H9 (cell line): ENCODE results near the gene ITSN2. TPM values are rescaled to one million over a fixed set of nuclear protein-coding genes. Genes with fewer than 3 reads are reported as not detected.

Experiments used
- DNase-seq: peaks from one replicate; pipeline ENCODE4 v3.0.0-alpha.2; 2017
- H2AFZ ChIP-seq: one replicate; pipeline ENCODE4 v1.6.1; 2013; ENCODE audit warnings: mild to moderate bottlenecking, low read length, control low read depth, moderate library complexity
- H2AK5ac ChIP-seq: 2 replicates; pipeline ENCODE4 v1.6.1; 2013; ENCODE audit warnings: low read length, control low read depth, mixed read lengths; ENCODE audit not compliant: insufficient read length
- H2BK120ac ChIP-seq: one replicate; pipeline ENCODE4 v1.6.1; 2013; ENCODE audit warnings: low read depth, mild to moderate bottlenecking, low read length, control low read depth, inconsistent platforms; ENCODE audit not compliant: poor library complexity, severe bottlenecking
- H2BK12ac ChIP-seq: 2 replicates; pipeline ENCODE4 v1.6.1; 2013; ENCODE audit warnings: low read length, control low read depth, mixed read lengths, low read depth; ENCODE audit not compliant: insufficient read length
- H2BK15ac ChIP-seq: 2 replicates; pipeline ENCODE4 v1.6.1; 2013; ENCODE audit warnings: low read depth, low read length, control low read depth
- H2BK20ac ChIP-seq: one replicate; pipeline ENCODE4 v1.6.1; 2013; ENCODE audit warnings: low read depth, mild to moderate bottlenecking, low read length, control low read depth, inconsistent platforms; ENCODE audit not compliant: poor library complexity, severe bottlenecking
- H2BK5ac ChIP-seq: 2 replicates; pipeline ENCODE4 v1.6.1; 2013; ENCODE audit warnings: low read length, control low read depth, mixed read lengths; ENCODE audit not compliant: insufficient read length
- H3K14ac ChIP-seq: 2 replicates; pipeline ENCODE4 v1.6.1; 2013; ENCODE audit warnings: low read length, control low read depth; ENCODE audit not compliant: insufficient read depth
- H3K18ac ChIP-seq: 2 replicates; pipeline ENCODE4 v1.6.1; 2013; ENCODE audit warnings: low read depth, mild to moderate bottlenecking, mixed read lengths, low read length, control low read depth; ENCODE audit not compliant: insufficient read length
- H3K23ac ChIP-seq: 2 replicates; pipeline ENCODE4 v1.6.1; 2013; ENCODE audit warnings: low read length, control low read depth, mixed read lengths, low read depth; ENCODE audit not compliant: insufficient read length
- H3K23me2 ChIP-seq: 2 replicates; pipeline ENCODE4 v1.6.1; 2013; ENCODE audit warnings: low read depth, mild to moderate bottlenecking, mixed read lengths, low read length, control low read depth; ENCODE audit not compliant: insufficient read length, poor library complexity, severe bottlenecking
- H3K27ac ChIP-seq: 2 replicates; pipeline ENCODE4 v1.5.1; 2013; ENCODE audit warnings: low read length, control low read depth, mixed read lengths, low read depth; ENCODE audit not compliant: insufficient read length
- H3K27me3 ChIP-seq: 2 replicates; pipeline ENCODE4 v1.6.1; 2013; ENCODE audit warnings: low read length, control low read depth, inconsistent platforms; ENCODE audit not compliant: insufficient read depth
- H3K4ac ChIP-seq: 2 replicates; pipeline ENCODE4 v1.6.1; 2013; ENCODE audit warnings: low read depth, mild to moderate bottlenecking, control low read depth, inconsistent platforms, low read length, moderate library complexity
- H3K4me1 ChIP-seq: 2 replicates; pipeline ENCODE4 v1.6.1; 2013; ENCODE audit warnings: low read length, control low read depth, inconsistent platforms; ENCODE audit not compliant: insufficient read depth
- H3K4me2 ChIP-seq: 2 replicates; pipeline ENCODE4 v1.6.1; 2013; ENCODE audit warnings: low read length, control low read depth, mixed read lengths; ENCODE audit not compliant: insufficient read length, insufficient read depth
- H3K56ac ChIP-seq: 2 replicates; pipeline ENCODE4 v1.6.1; 2013; ENCODE audit warnings: low read depth, mild to moderate bottlenecking, mixed read lengths, low read length, control low read depth; ENCODE audit not compliant: insufficient read length
- H3K79me1 ChIP-seq: 2 replicates; pipeline ENCODE4 v1.6.1; 2013; ENCODE audit warnings: low read depth, mild to moderate bottlenecking, moderate library complexity, low read length, control low read depth, inconsistent platforms; ENCODE audit not compliant: insufficient read depth, poor library complexity, severe bottlenecking
- H3K79me2 ChIP-seq: 2 replicates; pipeline ENCODE4 v1.6.1; 2013; ENCODE audit warnings: low read length, control low read depth, inconsistent platforms; ENCODE audit not compliant: insufficient read depth
- H3K9ac ChIP-seq: 2 replicates; pipeline ENCODE4 v1.6.1; 2013; ENCODE audit warnings: low read length, control low read depth, mixed read lengths; ENCODE audit not compliant: insufficient read length; ENCODE audit errors: extremely low read depth
- H3K9me3 ChIP-seq: one replicate; pipeline ENCODE4 v1.6.1; 2013; ENCODE audit warnings: low read depth, low read length, inconsistent platforms; ENCODE audit not compliant: control insufficient read depth
- H3T11ph ChIP-seq: one replicate; pipeline ENCODE4 v1.6.1; 2013; ENCODE audit warnings: mild to moderate bottlenecking, low read length, control low read depth, inconsistent platforms
- H4K20me1 ChIP-seq: one replicate; pipeline ENCODE4 v1.6.1; 2013; ENCODE audit not compliant: control insufficient read depth, insufficient read length, insufficient read depth
- H4K5ac ChIP-seq: 2 replicates; pipeline ENCODE4 v1.6.1; 2013; ENCODE audit warnings: low read depth, mild to moderate bottlenecking, mixed read lengths, low read length, control low read depth; ENCODE audit not compliant: insufficient read length
- H4K8ac ChIP-seq: replicated peaks from 2 replicates; pipeline ENCODE4 v1.6.1; 2013; ENCODE audit warnings: low read length, control low read depth, mixed read lengths, low read depth; ENCODE audit not compliant: insufficient read length
- H4K91ac ChIP-seq: 2 replicates; pipeline ENCODE4 v1.6.1; 2013; ENCODE audit warnings: low read depth, mild to moderate bottlenecking, moderate library complexity, mixed read lengths, low read length, control low read depth; ENCODE audit not compliant: insufficient read length
- H3K27ac Mint-ChIP-seq, 3 experiments: 2 replicates in 2 of 3; 3 replicates in 1 of 3; pipeline ENCODE4 v1.8.0; 2020 to 2021; ENCODE audit warnings: mixed read lengths in 3 of 3, mild to moderate bottlenecking in 1 of 3, moderate library complexity in 1 of 3
- H3K27me3 Mint-ChIP-seq: 2 replicates; pipeline ENCODE4 v1.8.0; 2021; ENCODE audit warnings: low read depth, mild to moderate bottlenecking, moderate library complexity, mixed read lengths
- H3K36me3 Mint-ChIP-seq, 3 experiments: 2 replicates in 2 of 3; 3 replicates in 1 of 3; pipeline ENCODE4 v1.8.0; 2020 to 2021; ENCODE audit warnings: low read depth in 3 of 3, mixed read lengths in 3 of 3; ENCODE audit not compliant: insufficient read depth in 1 of 3
- H3K4me1 Mint-ChIP-seq, 2 experiments: 2 replicates each; pipeline ENCODE4 v1.8.0; 2020; ENCODE audit warnings: mixed read lengths in 2 of 2
- H3K4me3 Mint-ChIP-seq, 2 experiments: 2 replicates in 1 of 2; 3 replicates in 1 of 2; pipeline ENCODE4 v1.8.0; 2020 to 2021; ENCODE audit warnings: mild to moderate bottlenecking in 2 of 2, mixed read lengths in 2 of 2, moderate library complexity in 1 of 2
- H3K9me3 Mint-ChIP-seq, 2 experiments: 2 replicates in 1 of 2; 3 replicates in 1 of 2; pipeline ENCODE4 v1.8.0; 2020; ENCODE audit warnings: mild to moderate bottlenecking in 2 of 2, mixed read lengths in 2 of 2, moderate library complexity in 1 of 2
- total RNA-seq: library from RNA; stranded (reverse); gene quantifications from 2 replicates; pipeline ENCODE4 v1.2.1, GENCODE V29; 2021
- TF ChIP-seq, protein P1 (sequence below): fragments of 200-600 bp; sonication (generic); conservative IDR thresholded peaks from 3 replicates; pipeline ENCODE4 v1.8.0; 2021; ENCODE audit warnings: antibody characterized with exemption, mild to moderate bottlenecking

The ITSN2 gene
- total RNA-seq, 1 experiment from 2014 or later: 17.0 TPM

DNA sequence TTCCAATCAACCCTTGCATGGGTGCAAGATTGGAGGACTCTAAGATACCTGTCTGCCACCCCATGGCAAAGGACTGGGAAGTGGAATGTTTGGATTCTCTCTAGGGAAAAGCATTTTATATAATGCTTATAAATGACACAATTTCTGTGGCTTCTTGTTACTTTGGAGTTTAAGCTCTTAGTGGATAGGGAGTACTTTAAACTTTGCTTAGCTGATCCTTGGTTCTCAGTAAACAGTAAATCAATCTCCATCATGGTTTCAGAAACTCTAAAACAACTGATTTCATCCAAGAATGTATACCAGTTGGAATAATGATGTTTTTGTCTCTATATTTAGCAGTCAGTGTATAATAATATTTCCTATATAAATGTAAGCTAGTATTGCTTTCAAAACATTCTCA is 199.6 kb downstream of the ITSN2 start:
- H2AFZ ChIP-seq: no peak overlapping the region
- H2BK120ac ChIP-seq: no peak overlapping the region
- no peaks in the 10 kb centered on the region for H3K27me3 ChIP-seq
- H2BK20ac ChIP-seq: no peak overlapping the region
- H3K4me3 Mint-ChIP-seq: no peak overlapping the region
- H3K4me2 ChIP-seq: no peak overlapping the region
- no peaks in the 10 kb centered on the region for H3K79me1 ChIP-seq
- no peaks in the 10 kb centered on the region for H3K79me2 ChIP-seq
- no peak overlapping the region for H3T11ph ChIP-seq
- H3K9ac ChIP-seq: no peak overlapping the region
- no peak overlapping the region for H4K5ac ChIP-seq
- no peak overlapping the region; a peak in 1 of 7 replicates for H3K27ac Mint-ChIP-seq
- DNase-seq: no peak
- H2BK15ac ChIP-seq: no peak overlapping the region
- H3K23me2 ChIP-seq: no peaks in the 10 kb centered on the region
- no peak overlapping the region for H3K18ac ChIP-seq
- H3K56ac ChIP-seq: no peak overlapping the region
- no peaks in the 10 kb centered on the region for H4K20me1 ChIP-seq
- no peak overlapping the region for H4K8ac ChIP-seq
- no peak overlapping the region for H4K91ac ChIP-seq
- no peaks in the 10 kb centered on the region for H3K4me1 ChIP-seq
- no peak overlapping the region for H2BK12ac ChIP-seq
- no peak overlapping the region for H2AK5ac ChIP-seq
- no peaks in the 10 kb centered on the region for H3K27me3 Mint-ChIP-seq
- TF ChIP-seq, protein P1, sequence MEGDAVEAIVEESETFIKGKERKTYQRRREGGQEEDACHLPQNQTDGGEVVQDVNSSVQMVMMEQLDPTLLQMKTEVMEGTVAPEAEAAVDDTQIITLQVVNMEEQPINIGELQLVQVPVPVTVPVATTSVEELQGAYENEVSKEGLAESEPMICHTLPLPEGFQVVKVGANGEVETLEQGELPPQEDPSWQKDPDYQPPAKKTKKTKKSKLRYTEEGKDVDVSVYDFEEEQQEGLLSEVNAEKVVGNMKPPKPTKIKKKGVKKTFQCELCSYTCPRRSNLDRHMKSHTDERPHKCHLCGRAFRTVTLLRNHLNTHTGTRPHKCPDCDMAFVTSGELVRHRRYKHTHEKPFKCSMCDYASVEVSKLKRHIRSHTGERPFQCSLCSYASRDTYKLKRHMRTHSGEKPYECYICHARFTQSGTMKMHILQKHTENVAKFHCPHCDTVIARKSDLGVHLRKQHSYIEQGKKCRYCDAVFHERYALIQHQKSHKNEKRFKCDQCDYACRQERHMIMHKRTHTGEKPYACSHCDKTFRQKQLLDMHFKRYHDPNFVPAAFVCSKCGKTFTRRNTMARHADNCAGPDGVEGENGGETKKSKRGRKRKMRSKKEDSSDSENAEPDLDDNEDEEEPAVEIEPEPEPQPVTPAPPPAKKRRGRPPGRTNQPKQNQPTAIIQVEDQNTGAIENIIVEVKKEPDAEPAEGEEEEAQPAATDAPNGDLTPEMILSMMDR: no peak
- H3K14ac ChIP-seq: no peak overlapping the region
- no peak overlapping the region for H3K4ac ChIP-seq
- H3K23ac ChIP-seq: no peak overlapping the region
- H2BK5ac ChIP-seq: no peak overlapping the region
- no peaks in the 10 kb centered on the region for H3K9me3 ChIP-seq
- peaks cover 8 to 14% of the 10 kb centered on the region in 2 experiments; a peak in 4 of 5 replicates for H3K9me3 Mint-ChIP-seq
- no peak overlapping the region for H3K27ac ChIP-seq
- H3K36me3 Mint-ChIP-seq: peaks cover 0 to 5% (median 0%) of the 10 kb centered on the region in 3 experiments; a peak in 3 of 7 replicates
- peaks cover 0 to 3% of the 10 kb centered on the region in 2 experiments; a peak in 2 of 4 replicates for H3K4me1 Mint-ChIP-seq
